Caco-2 (cell line): ENCODE results near the gene PPP2R5A. TPM values are rescaled to one million over a fixed set of nuclear protein-coding genes. Genes with fewer than 3 reads are reported as not detected.
"Not testable (repeated sequence)": the region's sequence is repeated elsewhere in the genome, so short reads cannot be mapped to it uniquely, and the experiment has no call there.

Experiments
- BruUV-seq: library from RNA; stranded (reverse); fragments of 400-500 nt; replicated peaks from 2 replicates; lab custom pipeline; 2021; lab: Mats Ljungman, UMichigan
- CTCF ChIA-PET: fragments of 300-600 bp; sonication (Branson Sonifier 250); formaldehyde crosslinking; loops from one replicate; lab custom pipeline; 2022; ENCODE audit warnings: antibody characterized with exemption; lab: Charles Lee
- POLR2A ChIA-PET: fragments of 300-600 bp; sonication (Branson Sonifier 250); formaldehyde crosslinking; loops from one replicate; lab custom pipeline; 2022; ENCODE audit warnings: antibody characterized with exemption; lab: Charles Lee
- DNase-seq, 2 experiments: peaks; one replicate each; pipeline versions ENCODE4 v3.0.0 to v3.0.0-alpha.2; 2020 to 2022
- H3K27me3 ChIP-seq: replicated peaks from 2 replicates; pipeline ENCODE4 v1.6.0; 2011; ENCODE audit warnings: low read length; ENCODE audit not compliant: control insufficient read depth, insufficient read depth
- H3K36me3 ChIP-seq: 2 replicates; pipeline ENCODE4 v1.5.1; 2011; ENCODE audit warnings: low read length; ENCODE audit not compliant: control insufficient read depth, insufficient read depth
- H3K4me1 ChIP-seq: fragments of 250-450 bp; sonication (Bioruptor Pico); 2 replicates; pipeline ENCODE4 v1.5.1; 2020; ENCODE audit warnings: mild to moderate bottlenecking
- H3K4me3 ChIP-seq: 2 replicates; pipeline ENCODE4 v1.5.1; 2011; ENCODE audit warnings: low read depth, mild to moderate bottlenecking, control low read depth, low read length
- H3K9me3 ChIP-seq: fragments of 250-450 bp; sonication (Bioruptor Pico); 2 replicates; pipeline ENCODE4 v1.5.1; 2020; ENCODE audit warnings: mild to moderate bottlenecking, moderate library complexity
- H3K27ac Mint-ChIP-seq: one replicate; pipeline ENCODE4 v1.8.0; 2022; ENCODE audit warnings: mixed read lengths; ENCODE audit not compliant: unreplicated experiment
- H3K27me3 Mint-ChIP-seq: one replicate; pipeline ENCODE4 v1.8.0; 2022; ENCODE audit warnings: mixed read lengths; ENCODE audit not compliant: insufficient read depth, unreplicated experiment
- H3K36me3 Mint-ChIP-seq: one replicate; pipeline ENCODE4 v1.8.0; 2022; ENCODE audit warnings: mild to moderate bottlenecking, mixed read lengths; ENCODE audit not compliant: insufficient read depth, unreplicated experiment
- H3K4me1 Mint-ChIP-seq: one replicate; pipeline ENCODE4 v1.8.0; 2022; ENCODE audit warnings: low read depth, mixed read lengths; ENCODE audit not compliant: unreplicated experiment
- H3K4me3 Mint-ChIP-seq: one replicate; pipeline ENCODE4 v1.8.0; 2022; ENCODE audit warnings: mild to moderate bottlenecking, moderate library complexity, mixed read lengths; ENCODE audit not compliant: unreplicated experiment
- H3K9me3 Mint-ChIP-seq: one replicate; pipeline ENCODE4 v1.8.0; 2022; ENCODE audit warnings: mixed read lengths; ENCODE audit not compliant: unreplicated experiment
- intact Hi-C: fragments of 100-400 bp; cut with micrococcal nuclease; formaldehyde crosslinking; loops from one replicate; pipeline ENCODE4 v1.10.0; 2022; ENCODE audit not compliant: unreplicated experiment
- total RNA-seq: library from RNA; stranded (reverse); gene quantifications from 2 replicates; pipeline ENCODE4 v1.2.3, GENCODE V29; 2022
- TF ChIP-seq, protein P1 (sequence below), 2 experiments: fragments of 200-600 bp in 1 of 2; IDR thresholded peaks; 1 replicate in 1 of 2; 2 replicates in 1 of 2; pipeline versions ENCODE4 v1.5.1 to v1.8.0; 2011 to 2022; ENCODE audit warnings: antibody characterized with exemption in 1 of 2, control low read depth in 1 of 2, inconsistent platforms in 1 of 2, low read depth in 1 of 2, low read length in 1 of 2, mild to moderate bottlenecking in 1 of 2, moderate library complexity in 1 of 2; ENCODE audit not compliant: insufficient read depth in 1 of 2, severe bottlenecking in 1 of 2, unreplicated experiment in 1 of 2

PPP2R5A gene
- total RNA-seq, 1 experiment from 2014 or later, result 49.4 TPM

DNA sequence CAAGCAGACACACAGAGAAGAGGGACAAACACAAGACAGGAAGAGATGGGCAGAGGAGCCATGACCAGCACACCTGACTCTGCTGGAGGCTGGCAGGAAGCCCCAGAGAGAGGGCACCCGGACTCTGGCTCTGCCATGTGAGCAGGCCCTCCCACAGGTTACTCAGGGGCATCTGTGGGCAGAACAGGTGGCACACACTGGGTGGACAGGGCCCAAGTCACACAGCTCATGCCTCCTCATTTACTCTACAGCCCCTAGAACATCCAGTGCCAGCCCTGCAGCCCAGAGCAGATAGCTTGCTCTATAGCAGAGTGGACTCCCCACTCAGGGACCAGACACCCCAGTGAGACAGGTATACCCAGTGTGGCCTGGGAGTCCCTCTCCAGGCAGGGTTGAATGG lies 100.8 kb downstream of the PPP2R5A start:
- Mint-ChIP-seq H3K27ac (no peak overlapping the region), H3K4me3 (no peak overlapping the region), H3K36me3 (peaks cover 32% of the 10 kb centered on the region), H3K4me1 (peaks cover 12% of the 10 kb centered on the region), H3K9me3 (no peaks in the 10 kb centered on the region), H3K27me3 (no peaks in the 10 kb centered on the region)
- POLR2A ChIA-PET, result no interaction called here
- CTCF ChIA-PET, result no interaction called here
- peaks cover 4% of the 10 kb centered on the region for H3K36me3 ChIP-seq
- intact Hi-C loops, result loop anchor here (5.0 kb wide), 1 partner anchor 71 kb away; no protein-coding TSS in a partner anchor
- TF ChIP-seq, protein P1, sequence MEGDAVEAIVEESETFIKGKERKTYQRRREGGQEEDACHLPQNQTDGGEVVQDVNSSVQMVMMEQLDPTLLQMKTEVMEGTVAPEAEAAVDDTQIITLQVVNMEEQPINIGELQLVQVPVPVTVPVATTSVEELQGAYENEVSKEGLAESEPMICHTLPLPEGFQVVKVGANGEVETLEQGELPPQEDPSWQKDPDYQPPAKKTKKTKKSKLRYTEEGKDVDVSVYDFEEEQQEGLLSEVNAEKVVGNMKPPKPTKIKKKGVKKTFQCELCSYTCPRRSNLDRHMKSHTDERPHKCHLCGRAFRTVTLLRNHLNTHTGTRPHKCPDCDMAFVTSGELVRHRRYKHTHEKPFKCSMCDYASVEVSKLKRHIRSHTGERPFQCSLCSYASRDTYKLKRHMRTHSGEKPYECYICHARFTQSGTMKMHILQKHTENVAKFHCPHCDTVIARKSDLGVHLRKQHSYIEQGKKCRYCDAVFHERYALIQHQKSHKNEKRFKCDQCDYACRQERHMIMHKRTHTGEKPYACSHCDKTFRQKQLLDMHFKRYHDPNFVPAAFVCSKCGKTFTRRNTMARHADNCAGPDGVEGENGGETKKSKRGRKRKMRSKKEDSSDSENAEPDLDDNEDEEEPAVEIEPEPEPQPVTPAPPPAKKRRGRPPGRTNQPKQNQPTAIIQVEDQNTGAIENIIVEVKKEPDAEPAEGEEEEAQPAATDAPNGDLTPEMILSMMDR (IDR thresholded peaks at IDR 0.05; ENCODE audit: insufficient read depth in 1 of 2, low read depth in 1 of 2, low read length in 1 of 2, severe bottlenecking in 1 of 2, unreplicated experiment in 1 of 2), result no peak
- DNase-seq, result no peak
- H3K4me3 ChIP-seq, result no peak overlapping the region
- peaks cover 6% of the 10 kb centered on the region; the same call in 1 of the 2 replicates for H3K9me3 ChIP-seq
- peaks cover 13% of the 10 kb centered on the region for H3K4me1 ChIP-seq
- BruUV-seq, result no TSS peak
- no peaks in the 10 kb centered on the region for H3K27me3 ChIP-seq

DNA sequence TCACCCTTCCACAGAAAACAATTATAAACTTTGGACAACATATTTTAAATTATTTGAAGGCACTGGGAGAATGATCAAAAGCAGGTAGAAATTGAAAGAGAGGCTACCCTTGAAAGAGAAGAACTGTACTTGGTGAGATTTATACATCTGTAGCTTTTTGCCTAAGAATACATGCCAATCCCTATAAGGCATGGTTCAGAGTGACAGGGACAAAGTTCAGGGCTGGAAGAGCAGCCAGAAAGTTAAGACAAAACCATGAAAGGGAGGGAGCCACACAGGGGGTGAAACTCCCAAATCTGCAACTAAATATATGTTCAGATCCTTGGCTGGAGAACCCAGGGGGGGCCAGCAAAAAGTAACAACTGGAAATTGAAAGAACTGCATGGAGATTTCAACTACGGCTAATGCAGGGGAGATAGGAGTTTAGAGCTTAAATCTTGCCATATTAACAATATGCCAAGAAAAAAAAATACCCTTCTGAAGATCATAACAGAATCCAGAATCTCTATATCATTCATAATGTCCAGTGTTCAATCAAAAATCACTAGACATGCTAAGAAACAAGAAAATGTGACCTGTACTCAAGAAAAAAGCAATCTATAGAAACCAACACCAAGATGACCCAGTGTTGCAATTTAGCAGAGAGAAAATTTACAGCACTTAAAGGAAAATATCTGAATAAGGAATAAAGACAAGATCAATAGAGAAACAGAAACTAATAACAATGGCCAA lies 103.9 kb downstream of the PPP2R5A start:
- Histone ChIP-seq H3K4me1 (peaks cover 13% of the 10 kb centered on the region), H3K27me3 (no peaks in the 10 kb centered on the region), H3K36me3 (peaks cover 2% of the 10 kb centered on the region), H3K4me3 (no peak overlapping the region), H3K9me3 (peaks cover 8% of the 10 kb centered on the region; the same call in 1 of the 2 replicates)
- no peak for DNase-seq
- Mint-ChIP-seq H3K27ac (no peak overlapping the region), H3K27me3 (no peaks in the 10 kb centered on the region), H3K9me3 (peaks cover 10% of the 10 kb centered on the region), H3K4me1 (peaks cover 12% of the 10 kb centered on the region), H3K4me3 (no peak overlapping the region), H3K36me3 (peaks cover 18% of the 10 kb centered on the region)
- no TSS peak for BruUV-seq
- intact Hi-C loops, result loop anchor here (5.0 kb wide), 1 partner anchor 68 kb away; no protein-coding TSS in a partner anchor
- TF ChIP-seq, protein P1 (IDR thresholded peaks at IDR 0.05; ENCODE audit: insufficient read depth in 1 of 2, low read depth in 1 of 2, low read length in 1 of 2, severe bottlenecking in 1 of 2, unreplicated experiment in 1 of 2), result no peak
- CTCF ChIA-PET, result interaction anchor here (0.6 to 0.7 kb wide), 2 partner anchors 66 to 310 kb away, joined by 3 to 4 read pairs; partner anchors contain the start of gene BATF3
- POLR2A ChIA-PET, result no interaction called here

DNA sequence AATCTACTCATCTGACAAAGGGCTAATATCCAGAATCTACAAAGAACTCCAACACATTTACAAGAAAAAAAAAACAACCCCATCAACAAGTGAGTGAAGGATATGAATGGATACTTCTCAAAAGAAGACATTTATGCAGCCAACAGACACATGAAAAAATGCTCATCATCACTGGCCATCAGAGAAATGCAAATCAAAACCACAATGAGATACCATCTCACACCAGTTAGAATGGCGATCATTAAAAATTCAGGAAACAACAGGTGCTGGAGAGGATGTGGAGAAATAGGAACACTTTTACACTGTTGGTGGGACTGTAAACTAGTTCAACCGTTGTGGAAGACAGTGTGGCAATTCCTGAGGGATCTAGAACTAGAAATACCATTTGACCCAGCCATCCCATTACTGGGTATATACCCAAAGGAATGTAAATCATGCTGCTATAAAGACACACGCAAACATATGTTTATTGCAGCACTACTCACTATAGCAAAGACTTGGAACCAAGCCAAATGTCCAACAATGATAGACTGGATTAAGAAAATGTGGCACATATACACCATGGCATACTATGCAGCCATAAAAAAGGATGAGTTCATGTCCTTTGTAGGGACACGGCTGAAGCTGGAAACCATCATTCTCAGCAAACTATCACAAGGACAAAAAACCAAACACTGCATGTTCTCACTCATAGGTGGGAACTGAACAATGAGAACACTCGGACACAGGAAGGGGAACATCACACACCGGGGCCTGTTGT lies 110.6 kb downstream of the PPP2R5A start:
- peaks cover 31% of the 10 kb centered on the region for H3K9me3 Mint-ChIP-seq
- not testable (repeated sequence) for H3K36me3 Mint-ChIP-seq, H3K4me3 Mint-ChIP-seq

More for the DNA sequence above, 110.6 kb downstream of the PPP2R5A start:
- H3K27me3 ChIP-seq, H3K4me3 ChIP-seq, DNase-seq, BruUV-seq, H3K36me3 ChIP-seq, POLR2A ChIA-PET, H3K27me3 Mint-ChIP-seq, H3K27ac Mint-ChIP-seq, H3K4me1 ChIP-seq, intact Hi-C loops, H3K4me1 Mint-ChIP-seq: not testable (repeated sequence)
- CTCF ChIA-PET, result interaction anchor here (0.7 kb wide), 1 partner anchor 60 kb away, joined by 5 read pairs; no protein-coding TSS in a partner anchor
- peaks cover 20% of the 10 kb centered on the region for H3K9me3 ChIP-seq
